Raji (cell line): ENCODE data around the gene TSPAN12.

Source experiments
- POLR2A ChIP-seq: IDR thresholded peaks from 2 replicates; pipeline ENCODE4 v1.6.1; 2011; ENCODE audit warnings: low read depth, low read length, control low read depth; ENCODE audit not compliant: insufficient read depth

Gene TSPAN12

GRCh38 chr7:120793213-120793936, 64.6 kb downstream of the TSPAN12 start:
- no peak for TF ChIP-seq POLR2A

- no peak for TF ChIP-seq POLR2A
Observed at GRCh38 chr7:120792861-120793130, 65.1 kb downstream of the TSPAN12 start.

- TF ChIP-seq POLR2A, result no peak
Observed at GRCh38 chr7:120792091-120792860, 65.7 kb downstream of the TSPAN12 start.

- TF ChIP-seq POLR2A, result no peak
Observed at GRCh38 chr7:120785095-120785494, 72.8 kb downstream of the TSPAN12 start.

GRCh38 chr7:120783721-120784120, 74.2 kb downstream of the TSPAN12 start:
- no peak for TF ChIP-seq POLR2A

GRCh38 chr7:120783273-120783672, 74.7 kb downstream of the TSPAN12 start:
- no peak for TF ChIP-seq POLR2A

- no peak for TF ChIP-seq POLR2A
Observed at GRCh38 chr7:120780938-120781337, 77.0 kb downstream of the TSPAN12 start.

- TF ChIP-seq POLR2A, result no peak
Observed at GRCh38 chr7:120775755-120776154, 82.2 kb downstream of the TSPAN12 start.

- no peak for TF ChIP-seq POLR2A
Observed at GRCh38 chr7:120774481-120774880, 83.5 kb downstream of the TSPAN12 start.

GRCh38 chr7:120770206-120770605, 87.7 kb downstream of the TSPAN12 start:
- no peak for TF ChIP-seq POLR2A

- TF ChIP-seq POLR2A, result no peak
Observed at GRCh38 chr7:120760851-120761250, 97.1 kb downstream of the TSPAN12 start.

GRCh38 chr7:120760050-120760449, 97.9 kb downstream of the TSPAN12 start:
- no peak for TF ChIP-seq POLR2A

- TF ChIP-seq POLR2A, result no peak
Observed at GRCh38 chr7:120743128-120743527, 114.8 kb downstream of the TSPAN12 start.

GRCh38 chr7:120742372-120742771, 115.6 kb downstream of the TSPAN12 start:
- TF ChIP-seq POLR2A, result no peak

- TF ChIP-seq POLR2A, result no peak
Observed at GRCh38 chr7:120741371-120742042, 116.4 kb downstream of the TSPAN12 start.

- no peak for TF ChIP-seq POLR2A
Observed at GRCh38 chr7:120740348-120740747, 117.6 kb downstream of the TSPAN12 start.
